PFSK-1 (cell line): ENCODE data around the gene THOC6.

ENCODE experiments used
- FOXP2 ChIP-seq: optimal IDR thresholded peaks from 2 replicates; pipeline ENCODE3; 2011; ENCODE audit warnings: borderline replicate concordance, control low read depth, inconsistent platforms; ENCODE audit not compliant: insufficient read depth; ENCODE audit errors: extremely low read length, extremely low read depth
- POLR2AphosphoS5 ChIP-seq: IDR thresholded peaks from 2 replicates; pipeline ENCODE4 v1.6.1; 2012; ENCODE audit warnings: low read depth, mild to moderate bottlenecking, control low read depth, low read length, moderate library complexity
- REST ChIP-seq, 2 experiments: IDR thresholded peaks; 2 replicates each; pipeline versions ENCODE4 v1.6.1 to v1.8.0; 2011 to 2012; ENCODE audit warnings: low read depth in 2 of 2, low read length in 2 of 2, control low read depth in 1 of 2, inconsistent platforms in 1 of 2, mild to moderate bottlenecking in 1 of 2, moderate library complexity in 1 of 2; ENCODE audit not compliant: insufficient read depth in 1 of 2
- SIN3A ChIP-seq: IDR thresholded peaks from 2 replicates; pipeline ENCODE4 v1.6.1; 2012; ENCODE audit warnings: mild to moderate bottlenecking, low read length, moderate library complexity, borderline replicate concordance; ENCODE audit not compliant: insufficient read depth
- TAF1 ChIP-seq: IDR thresholded peaks from 2 replicates; pipeline ENCODE4 v1.6.1; 2012; ENCODE audit warnings: low read length, control low read depth, borderline replicate concordance; ENCODE audit not compliant: insufficient read depth

The THOC6 gene

GRCh38 chr16:3032624-3033023, 8.8 kb downstream of the THOC6 start:
- TF ChIP-seq FOXP2 (no peak), TAF1 (no peak), SIN3A (no peak), POLR2AphosphoS5 (no peak), REST (IDR thresholded peaks at IDR 0.05; ENCODE audit: insufficient read depth in 1 of 2, low read depth in 2 of 2, low read length in 2 of 2) (no peak)

DNA sequence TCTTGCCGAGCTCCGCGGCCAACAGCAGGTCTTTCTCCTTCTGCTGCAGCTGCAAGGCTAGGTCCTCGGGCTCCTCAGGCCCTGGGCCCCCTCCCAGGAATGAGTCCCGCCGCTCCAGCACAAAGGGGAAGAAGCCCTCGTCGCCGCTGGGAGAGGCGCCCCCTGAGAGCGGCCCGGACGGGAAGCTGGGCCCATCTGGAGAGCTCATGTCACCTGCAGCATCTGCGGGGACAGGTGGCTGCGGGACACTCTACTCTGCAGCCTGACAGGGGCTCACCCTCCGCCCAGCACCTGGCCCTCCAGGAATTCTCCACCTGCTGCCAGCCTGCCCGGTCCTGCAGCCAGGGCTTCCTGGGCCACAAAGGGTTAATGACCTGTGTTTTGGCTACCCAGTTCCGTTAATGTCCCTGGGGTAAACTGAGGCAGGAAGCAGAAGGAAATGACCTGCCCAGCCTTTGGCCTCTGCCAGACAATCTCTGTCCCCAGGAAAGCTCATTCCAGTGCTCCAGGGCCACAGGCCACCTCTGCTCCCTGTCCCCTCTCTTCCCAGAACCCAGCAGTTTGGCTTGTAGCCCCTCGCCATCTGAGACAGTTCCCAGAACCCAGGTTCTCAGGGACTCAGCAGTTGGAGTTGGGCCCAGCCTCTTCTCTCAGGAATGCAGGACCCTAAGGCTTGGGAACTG, 11.6 kb downstream of the THOC6 start:
- TF ChIP-seq POLR2AphosphoS5, result no peak

- TF ChIP-seq REST (IDR thresholded peaks at IDR 0.05; ENCODE audit: insufficient read depth in 1 of 2, low read depth in 2 of 2, low read length in 2 of 2) (no peak), POLR2AphosphoS5 (no peak)
Observed at GRCh38 chr16:3035972-3036725, 12.3 kb downstream of the THOC6 start.

DNA sequence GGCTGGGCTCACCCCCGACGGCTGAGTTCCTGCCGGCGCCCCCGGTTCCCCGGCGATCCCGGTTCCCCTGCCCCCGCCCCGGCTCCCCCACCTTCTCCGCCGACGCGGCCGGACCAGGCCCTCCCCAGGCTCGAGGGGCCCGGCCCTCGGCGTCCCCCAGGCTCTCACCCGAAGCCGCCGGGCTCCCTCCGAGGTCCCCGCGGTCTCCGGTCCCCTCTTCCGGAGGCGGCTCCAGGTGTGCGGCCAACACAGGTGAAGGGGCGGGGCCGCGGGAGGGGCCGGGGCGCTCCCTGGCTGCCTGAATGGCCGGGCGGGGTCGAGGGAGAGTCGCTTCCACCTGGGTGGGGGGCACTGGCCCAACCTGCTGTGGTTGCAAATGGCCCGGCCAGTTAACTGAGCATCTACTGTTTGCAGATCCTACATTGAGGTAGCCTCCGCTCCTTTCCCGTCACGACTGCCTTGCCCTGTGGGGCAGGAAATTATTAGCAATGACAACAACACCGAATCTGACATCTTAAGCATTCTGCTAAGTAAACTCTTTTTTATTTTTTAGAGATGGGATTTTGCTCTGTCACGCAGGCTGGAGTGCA, 13.0 kb downstream of the THOC6 start, which contains the start of gene BICDL2:
Gene BICDL2, minus strand, starts transcription at position 219 of the 590 bp plus-strand sequence. CDS start 1,448 bp downstream, outside the sequence.
- no peak for TF ChIP-seq FOXP2
- no peak for TF ChIP-seq POLR2AphosphoS5
- no peak for TF ChIP-seq SIN3A
- TF ChIP-seq TAF1, result no peak
- no peak for TF ChIP-seq REST (IDR thresholded peaks at IDR 0.05; ENCODE audit: insufficient read depth in 1 of 2, low read depth in 2 of 2, low read length in 2 of 2)

DNA sequence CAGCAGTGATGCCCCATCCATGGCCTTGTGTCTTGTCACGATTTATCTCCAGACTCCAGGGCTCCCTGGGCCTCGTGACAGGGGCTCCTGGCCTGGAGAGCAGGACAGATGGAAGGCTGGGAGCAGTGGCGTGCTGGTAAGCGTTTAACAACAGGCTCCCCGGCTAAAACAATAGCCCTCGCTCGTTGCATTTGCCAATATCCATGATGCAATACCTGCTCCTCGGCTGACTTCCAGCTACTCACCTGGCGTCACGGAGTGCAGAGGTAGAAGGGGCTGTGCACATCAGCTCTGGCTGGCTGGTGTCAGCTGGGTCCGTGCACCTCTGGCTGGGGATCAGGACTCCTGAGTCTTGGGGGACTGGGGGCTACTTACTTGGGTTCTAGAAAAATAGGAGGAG, 14.4 kb downstream of the THOC6 start:
- TF ChIP-seq TAF1 (no peak), FOXP2 (no peak), SIN3A (no peak), POLR2AphosphoS5 (no peak), REST (IDR thresholded peaks at IDR 0.05; ENCODE audit: insufficient read depth in 1 of 2, low read depth in 2 of 2, low read length in 2 of 2) (no peak)
